Ascending aorta (tissue), 2 donors: ENCODE measurements around the gene KIR2DL1. TPM values are rescaled to one million over a fixed set of nuclear protein-coding genes. Genes with fewer than 3 reads are reported as not detected.
"Not testable (repeated sequence)": the region's sequence is repeated elsewhere in the genome, so short reads cannot be mapped to it uniquely, and the experiment has no call there.

Experiments used
- DNase-seq, 2 donors: peaks; one replicate each; pipeline ENCODE4 v3.0.0-alpha.2; 2019; ENCODE audit warnings: low spot score in 2 of 2
- H3K27ac ChIP-seq, 2 donors: fragments of 200-600 bp; sonication (generic); one replicate each; pipeline ENCODE4 v1.5.1; 2016 to 2017; ENCODE audit warnings: mild to moderate bottlenecking in 1 of 2
- H3K27me3 ChIP-seq: fragments of 200-600 bp; sonication (generic); one replicate; pipeline ENCODE4 v1.5.1; 2017
- H3K36me3 ChIP-seq, 2 donors: fragments of 200-600 bp; sonication (generic); one replicate each; pipeline ENCODE4 v1.5.1; 2016
- H3K4me1 ChIP-seq, 2 donors: fragments of 200-600 bp; sonication (generic); one replicate each; pipeline ENCODE4 v1.5.1; 2016 to 2017; ENCODE audit warnings: mild to moderate bottlenecking in 1 of 2
- H3K4me3 ChIP-seq, 2 donors: fragments of 200-600 bp; sonication (generic); one replicate each; pipeline ENCODE4 v1.5.1; 2016 to 2017; ENCODE audit warnings: mild to moderate bottlenecking in 1 of 2
- H3K9me3 ChIP-seq, 2 donors: fragments of 200-600 bp; sonication (generic); one replicate each; pipeline ENCODE4 v1.5.1; 2016
- CTCF ChIP-seq, 3 experiments: fragments of 200-600 bp in 2 of 3; fragments of 450-650 bp in 1 of 3; sonication (generic) in 2 of 3; IDR thresholded peaks; one replicate each; pipeline ENCODE4 v1.5.1; 2016 to 2019; ENCODE audit warnings: antibody characterized with exemption in 3 of 3, mild to moderate bottlenecking in 1 of 3, moderate library complexity in 1 of 3
- intact Hi-C: fragments of 100-400 bp; cut with DNase I; formaldehyde crosslinking; loops from one replicate; pipeline ENCODE4 v1.15.1; 2023
- total RNA-seq: library from RNA; depleted of rRNA; stranded (reverse); fragments of >200 nt; gene quantifications from one replicate; pipeline ENCODE4 v1.1.0, GENCODE V29; 2016

The KIR2DL1 gene
- total RNA-seq, 1 donor from 2014 or later: not detected

- no peak for TF ChIP-seq CTCF (IDR thresholded peaks at IDR 0.05)
Observed at GRCh38 chr19:54817670-54818536, 48.3 kb downstream of the KIR2DL1 start.

GRCh38 chr19:54824416-54824815 is 54.8 kb downstream of the KIR2DL1 start:
- H3K36me3 ChIP-seq, intact Hi-C loops, H3K4me1 ChIP-seq, H3K27me3 ChIP-seq, H3K4me3 ChIP-seq, H3K9me3 ChIP-seq, DNase-seq, H3K27ac ChIP-seq: not testable (repeated sequence)

More at GRCh38 chr19:54817670-54818536, 48.3 kb downstream of the KIR2DL1 start:
- no peak overlapping the region for H3K27ac ChIP-seq
- H3K9me3 ChIP-seq: no peaks in the 10 kb centered on the region
- DNase-seq: no peak
- no peak overlapping the region for H3K4me3 ChIP-seq
- intact Hi-C loops: no loop called here
- H3K36me3 ChIP-seq: no peaks in the 10 kb centered on the region
- H3K27me3 ChIP-seq: no peaks in the 10 kb centered on the region
- H3K4me1 ChIP-seq: no peaks in the 10 kb centered on the region

GRCh38 chr19:54825326-54825725 is 55.7 kb downstream of the KIR2DL1 start:
- H3K27ac ChIP-seq, H3K36me3 ChIP-seq, H3K9me3 ChIP-seq, H3K4me1 ChIP-seq, intact Hi-C loops, DNase-seq, H3K4me3 ChIP-seq, H3K27me3 ChIP-seq: not testable (repeated sequence)

DNA sequence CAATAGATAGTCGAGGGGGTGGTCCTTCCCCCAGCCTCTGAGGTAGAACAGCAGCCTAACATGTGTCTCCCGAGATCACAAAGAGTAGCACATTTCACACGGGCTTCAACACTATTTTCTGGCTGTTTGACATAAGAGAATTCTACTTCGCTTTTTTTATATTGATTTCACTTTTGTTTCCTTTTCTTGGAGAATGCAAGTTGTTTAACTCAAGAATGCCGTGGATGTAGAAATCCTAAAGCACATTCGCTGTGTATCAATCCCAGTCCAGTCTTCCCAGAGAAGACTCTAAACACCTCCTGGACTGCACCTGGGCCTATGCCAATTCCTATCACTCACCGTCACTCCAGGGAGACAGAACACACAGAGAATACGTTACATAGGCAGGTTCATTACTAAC is 58.5 kb downstream of the KIR2DL1 start:
- not testable (repeated sequence) for H3K36me3 ChIP-seq

GRCh38 chr19:54832496-54832895 is 62.9 kb downstream of the KIR2DL1 start, which contains the start of gene KIR2DS4:
TSS of gene KIR2DS4 (plus strand) at chr19:54832676.
- H3K4me3 ChIP-seq, H3K9me3 ChIP-seq, DNase-seq, H3K36me3 ChIP-seq, intact Hi-C loops, H3K27ac ChIP-seq, H3K27me3 ChIP-seq, H3K4me1 ChIP-seq: not testable (repeated sequence)

More for the DNA sequence above, 58.5 kb downstream of the KIR2DL1 start:
- H3K9me3 ChIP-seq, intact Hi-C loops, H3K27ac ChIP-seq, H3K27me3 ChIP-seq, H3K4me1 ChIP-seq, DNase-seq, H3K4me3 ChIP-seq: not testable (repeated sequence)

Other genes with a start within 250 kb of the KIR2DL1 start
- gene LILRA2, start 196.0 kb upstream of the KIR2DL1 start, total RNA-seq: not detected
- not detected for gene LILRA1, start 176.2 kb upstream of the KIR2DL1 start, total RNA-seq
- 2.7 TPM for gene LILRB1, start 139.3 kb upstream of the KIR2DL1 start, total RNA-seq
- 0.64 TPM for gene LILRB4, start 106.8 kb upstream of the KIR2DL1 start, total RNA-seq
- gene KIR3DL3, start 45.4 kb upstream of the KIR2DL1 start, total RNA-seq: not detected
- gene KIR2DL3, start 31.3 kb upstream of the KIR2DL1 start, total RNA-seq: not detected
- gene KIR2DL4, start 33.8 kb downstream of the KIR2DL1 start, total RNA-seq: not detected
- gene KIR3DL1, start 46.7 kb downstream of the KIR2DL1 start, total RNA-seq: not detected
- gene KIR2DS4, start 62.9 kb downstream of the KIR2DL1 start, total RNA-seq: not detected
- not detected for gene KIR3DL2, start 80.7 kb downstream of the KIR2DL1 start, total RNA-seq
- not detected for gene FCAR, start 104.4 kb downstream of the KIR2DL1 start, total RNA-seq
- gene NCR1, start 136.4 kb downstream of the KIR2DL1 start, total RNA-seq: not detected
- gene NLRP7, start 177.7 kb downstream of the KIR2DL1 start, total RNA-seq: not detected
- gene NLRP2, start 196.6 kb downstream of the KIR2DL1 start, total RNA-seq: not detected